IMR-90 (cell line): Measurements from ENCODE around the gene ALKBH5.

Experiments used
- CHD1 ChIP-seq: IDR thresholded peaks from 2 replicates; pipeline ENCODE4 v1.6.1; 2012; ENCODE audit warnings: low read depth, low read length, improper control_type of control experiment
- CTCF ChIP-seq: conservative IDR thresholded peaks from 2 replicates; pipeline ENCODE4 v1.5.1; 2012; ENCODE audit warnings: mild to moderate bottlenecking, low read depth, low read length, improper control_type of control experiment
- NFE2L2 ChIP-seq: fragments of 150-350 bp; IDR thresholded peaks from 2 replicates; pipeline ENCODE4 v1.6.1; 2016; ENCODE audit warnings: low read depth, mild to moderate bottlenecking, low read length
- POLR2A ChIP-seq: IDR thresholded peaks from 2 replicates; pipeline ENCODE4 v1.6.1; 2012; ENCODE audit warnings: mild to moderate bottlenecking, low read depth, low read length
- RFX5 ChIP-seq: IDR thresholded peaks from 2 replicates; pipeline ENCODE4 v1.8.0; 2012; ENCODE audit warnings: low read depth, mild to moderate bottlenecking, low read length, moderate library complexity

- no peak for TF ChIP-seq CHD1
- no peak for TF ChIP-seq NFE2L2
- no peak for TF ChIP-seq CTCF
- no peak for TF ChIP-seq POLR2A
- no peak for TF ChIP-seq RFX5
Observed at GRCh38 chr17:18157354-18157985, 26.2 kb upstream of the ALKBH5 start.
